ENCODE measurements around the gene UBAC2. TPM values are rescaled to one million over a fixed set of nuclear protein-coding genes. Genes with fewer than 3 reads are reported as not detected.

The UBAC2 gene
- polyA plus RNA-seq, 1 experiment, result 71.4 TPM

DNA sequence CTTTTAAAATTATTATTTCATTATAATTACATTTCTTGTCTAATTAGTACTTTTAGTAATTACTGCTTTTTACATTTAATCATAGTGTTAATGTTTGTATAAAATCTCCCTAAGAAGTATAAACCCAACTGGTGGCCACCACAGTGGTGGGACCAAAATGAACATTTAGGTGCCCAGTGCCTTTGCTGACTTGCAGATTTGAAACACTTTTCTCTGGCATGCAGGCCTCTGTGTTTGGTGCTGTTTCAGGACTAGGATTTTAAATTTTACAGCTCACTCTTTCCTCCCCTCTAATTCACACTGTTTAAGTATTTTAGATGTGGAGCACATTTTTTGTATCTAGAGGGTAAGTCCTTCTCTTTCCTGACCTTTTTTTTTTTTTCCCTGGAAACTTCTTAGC lies 17.5 kb downstream of the UBAC2 start:
- DNase-seq (ENCODE audit: low read depth, low spot score), result no peak
- no peaks in the 10 kb centered on the region for H3K9me3 ChIP-seq (ENCODE audit: control insufficient read depth, insufficient read depth, low read length)
- TF ChIP-seq, protein P1, sequence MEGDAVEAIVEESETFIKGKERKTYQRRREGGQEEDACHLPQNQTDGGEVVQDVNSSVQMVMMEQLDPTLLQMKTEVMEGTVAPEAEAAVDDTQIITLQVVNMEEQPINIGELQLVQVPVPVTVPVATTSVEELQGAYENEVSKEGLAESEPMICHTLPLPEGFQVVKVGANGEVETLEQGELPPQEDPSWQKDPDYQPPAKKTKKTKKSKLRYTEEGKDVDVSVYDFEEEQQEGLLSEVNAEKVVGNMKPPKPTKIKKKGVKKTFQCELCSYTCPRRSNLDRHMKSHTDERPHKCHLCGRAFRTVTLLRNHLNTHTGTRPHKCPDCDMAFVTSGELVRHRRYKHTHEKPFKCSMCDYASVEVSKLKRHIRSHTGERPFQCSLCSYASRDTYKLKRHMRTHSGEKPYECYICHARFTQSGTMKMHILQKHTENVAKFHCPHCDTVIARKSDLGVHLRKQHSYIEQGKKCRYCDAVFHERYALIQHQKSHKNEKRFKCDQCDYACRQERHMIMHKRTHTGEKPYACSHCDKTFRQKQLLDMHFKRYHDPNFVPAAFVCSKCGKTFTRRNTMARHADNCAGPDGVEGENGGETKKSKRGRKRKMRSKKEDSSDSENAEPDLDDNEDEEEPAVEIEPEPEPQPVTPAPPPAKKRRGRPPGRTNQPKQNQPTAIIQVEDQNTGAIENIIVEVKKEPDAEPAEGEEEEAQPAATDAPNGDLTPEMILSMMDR (IDR thresholded peaks at IDR 0.05; ENCODE audit: low read depth, low read length), result no peak
- no peak overlapping the region for H3K4me3 ChIP-seq (ENCODE audit: low read depth, low read length)
- no peak overlapping the region for H3K27ac ChIP-seq (ENCODE audit: low read depth, low read length)
- no peaks in the 10 kb centered on the region for H3K27me3 ChIP-seq (ENCODE audit: control insufficient read depth, insufficient read depth, low read length)
- POLR2A ChIA-PET, result no interaction called here
- CTCF ChIA-PET, result interaction anchor here (1.5 to 1.9 kb wide), 2 partner anchors 52 to 219 kb away, joined by 4 to 9 read pairs; no protein-coding TSS in a partner anchor

DNA sequence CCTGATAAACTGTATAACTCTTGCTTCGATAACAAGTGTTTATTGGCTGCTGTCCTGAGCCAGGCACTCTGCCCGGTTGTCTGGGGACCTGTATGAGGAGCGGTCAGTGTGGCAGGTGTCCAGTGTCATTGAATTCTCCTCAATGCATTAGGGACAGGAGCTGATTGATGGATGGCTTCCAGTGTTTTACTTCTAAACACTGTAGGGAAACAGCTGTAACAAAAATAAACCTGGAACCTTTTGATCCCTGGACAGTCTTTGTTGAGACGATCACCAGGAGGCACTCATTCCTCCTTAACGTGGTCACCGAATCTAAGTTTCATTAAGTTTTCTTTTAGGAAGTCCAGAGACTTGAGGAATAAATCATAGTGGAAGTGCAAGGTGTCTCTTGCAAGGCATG lies 17.9 kb downstream of the UBAC2 start:
- TF ChIP-seq, protein P1 (IDR thresholded peaks at IDR 0.05; ENCODE audit: low read depth, low read length), result no peak
- Histone ChIP-seq H3K9me3 (ENCODE audit: control insufficient read depth, insufficient read depth, low read length) (no peaks in the 10 kb centered on the region), H3K27ac (ENCODE audit: low read depth, low read length) (no peak overlapping the region), H3K27me3 (ENCODE audit: control insufficient read depth, insufficient read depth, low read length) (no peaks in the 10 kb centered on the region), H3K4me3 (ENCODE audit: low read depth, low read length) (no peak overlapping the region)
- no peak for DNase-seq (ENCODE audit: low read depth, low spot score)
- POLR2A ChIA-PET, result no interaction called here
- CTCF ChIA-PET, result interaction anchor here (1.5 to 1.9 kb wide), 2 partner anchors 52 to 218 kb away, joined by 4 to 9 read pairs; no protein-coding TSS in a partner anchor

DNA sequence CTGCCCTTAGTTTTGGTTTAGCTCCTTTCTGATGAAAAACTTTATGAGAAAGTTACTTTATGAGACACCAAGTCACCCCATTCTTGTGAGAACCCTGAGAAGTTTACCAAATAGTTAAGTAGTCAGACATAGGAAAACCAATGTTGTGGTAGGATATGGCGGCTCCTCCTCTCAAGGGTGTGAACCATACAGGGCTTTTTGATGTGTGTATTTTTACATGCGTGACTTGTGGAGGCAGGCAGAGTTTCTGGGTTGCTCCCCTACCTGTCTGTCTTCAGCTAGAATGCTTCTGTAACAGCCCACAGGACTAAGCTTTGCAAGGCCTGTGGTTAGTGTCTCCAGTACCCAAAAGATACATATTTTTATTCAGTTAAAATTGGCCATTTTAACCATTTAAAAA lies 18.3 kb downstream of the UBAC2 start:
- POLR2A ChIA-PET, result no interaction called here
- no peaks in the 10 kb centered on the region for H3K27me3 ChIP-seq (ENCODE audit: control insufficient read depth, insufficient read depth, low read length)
- TF ChIP-seq, protein P1 (IDR thresholded peaks at IDR 0.05; ENCODE audit: low read depth, low read length), result no peak
- H3K27ac ChIP-seq (ENCODE audit: low read depth, low read length), result no peak overlapping the region
- H3K4me3 ChIP-seq (ENCODE audit: low read depth, low read length), result no peak overlapping the region
- DNase-seq (ENCODE audit: low read depth, low spot score), result no peak
- H3K9me3 ChIP-seq (ENCODE audit: control insufficient read depth, insufficient read depth, low read length), result no peaks in the 10 kb centered on the region
- CTCF ChIA-PET, result interaction anchor here (1.5 to 1.9 kb wide), 2 partner anchors 51 to 218 kb away, joined by 4 to 9 read pairs; no protein-coding TSS in a partner anchor

DNA sequence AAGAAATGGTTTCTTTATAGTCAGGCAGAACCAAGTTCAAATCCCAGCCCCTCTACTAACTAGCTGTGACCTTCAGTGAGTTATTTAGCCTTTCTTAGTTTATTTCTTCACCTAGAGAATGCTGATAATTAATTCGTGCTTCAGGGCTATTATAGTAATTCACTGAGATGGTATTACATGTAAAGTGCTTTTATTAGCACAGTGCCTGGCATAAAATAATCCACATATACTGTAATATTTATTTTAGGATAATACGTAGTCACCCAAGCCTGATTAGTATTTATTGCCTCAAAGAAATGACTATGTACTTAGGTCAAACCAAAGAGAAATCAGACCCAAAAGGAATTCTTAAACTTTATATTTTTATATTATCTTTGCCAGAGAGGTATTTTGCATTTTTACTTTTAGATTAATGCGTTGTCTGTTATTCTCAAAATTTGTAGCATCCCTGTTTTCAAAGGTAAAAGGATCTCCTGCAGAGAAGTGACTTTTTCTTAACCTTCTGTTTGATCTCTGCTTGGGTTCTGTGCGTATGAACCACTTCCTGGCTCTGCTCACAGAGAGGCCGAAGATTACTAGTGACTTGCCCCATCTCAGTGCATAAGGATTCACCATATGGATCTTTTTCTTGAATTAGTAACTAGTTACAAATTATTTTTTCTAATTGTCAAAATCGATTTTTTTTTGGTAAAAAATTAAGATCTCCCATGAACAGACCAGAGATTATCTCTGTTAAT lies 19.7 kb downstream of the UBAC2 start:
- CTCF ChIA-PET, result no interaction called here

More for the DNA sequence above, 19.7 kb downstream of the UBAC2 start:
- DNase-seq (ENCODE audit: low read depth, low spot score), result no peak
- TF ChIP-seq, protein P1 (IDR thresholded peaks at IDR 0.05; ENCODE audit: low read depth, low read length), result no peak
- Histone ChIP-seq H3K9me3 (ENCODE audit: control insufficient read depth, insufficient read depth, low read length) (no peaks in the 10 kb centered on the region), H3K27ac (ENCODE audit: low read depth, low read length) (no peak overlapping the region), H3K4me3 (ENCODE audit: low read depth, low read length) (no peak overlapping the region), H3K27me3 (ENCODE audit: control insufficient read depth, insufficient read depth, low read length) (no peaks in the 10 kb centered on the region)
- POLR2A ChIA-PET, result no interaction called here

All from AG04450 (cell line).